DOHH2 (cell line): ENCODE data around the gene GABRB1.

Experiments
- EZH2phosphoT487 ChIP-seq: fragments of 200-600 bp; sonication (generic); IDR thresholded peaks from 2 replicates; pipeline ENCODE4 v1.6.1; 2017; ENCODE audit warnings: borderline replicate concordance, mild to moderate bottlenecking, antibody characterized with exemption, low read length, moderate library complexity, mixed read lengths
- TF ChIP-seq, protein P1 (sequence below): fragments of 200-600 bp; sonication (generic); IDR thresholded peaks from one replicate; pipeline ENCODE4 v1.5.1; 2014; ENCODE audit warnings: antibody characterized with exemption, mild to moderate bottlenecking, low read depth, low read length; ENCODE audit not compliant: poor library complexity, severe bottlenecking

DNA sequence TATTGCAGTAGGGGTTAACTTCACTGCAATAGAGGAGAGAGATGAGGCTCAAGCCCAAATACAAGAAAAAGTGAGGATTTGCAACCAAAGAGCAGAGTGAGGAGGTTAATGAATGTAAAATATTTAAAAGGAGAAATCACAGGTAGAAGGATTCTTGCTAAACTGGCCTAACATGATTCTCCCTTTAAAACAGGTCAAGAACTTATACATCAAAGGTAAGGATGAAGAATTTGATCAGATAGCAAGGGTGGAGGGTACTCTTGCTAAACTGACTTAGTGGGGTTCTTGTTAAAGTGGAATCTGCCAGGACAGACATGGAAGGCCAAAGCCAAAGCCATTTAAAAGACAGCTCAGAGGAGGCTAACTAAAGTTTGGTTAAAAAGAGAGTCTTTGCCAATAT is 193.0 kb downstream of the GABRB1 start:
- TF ChIP-seq, protein P1, sequence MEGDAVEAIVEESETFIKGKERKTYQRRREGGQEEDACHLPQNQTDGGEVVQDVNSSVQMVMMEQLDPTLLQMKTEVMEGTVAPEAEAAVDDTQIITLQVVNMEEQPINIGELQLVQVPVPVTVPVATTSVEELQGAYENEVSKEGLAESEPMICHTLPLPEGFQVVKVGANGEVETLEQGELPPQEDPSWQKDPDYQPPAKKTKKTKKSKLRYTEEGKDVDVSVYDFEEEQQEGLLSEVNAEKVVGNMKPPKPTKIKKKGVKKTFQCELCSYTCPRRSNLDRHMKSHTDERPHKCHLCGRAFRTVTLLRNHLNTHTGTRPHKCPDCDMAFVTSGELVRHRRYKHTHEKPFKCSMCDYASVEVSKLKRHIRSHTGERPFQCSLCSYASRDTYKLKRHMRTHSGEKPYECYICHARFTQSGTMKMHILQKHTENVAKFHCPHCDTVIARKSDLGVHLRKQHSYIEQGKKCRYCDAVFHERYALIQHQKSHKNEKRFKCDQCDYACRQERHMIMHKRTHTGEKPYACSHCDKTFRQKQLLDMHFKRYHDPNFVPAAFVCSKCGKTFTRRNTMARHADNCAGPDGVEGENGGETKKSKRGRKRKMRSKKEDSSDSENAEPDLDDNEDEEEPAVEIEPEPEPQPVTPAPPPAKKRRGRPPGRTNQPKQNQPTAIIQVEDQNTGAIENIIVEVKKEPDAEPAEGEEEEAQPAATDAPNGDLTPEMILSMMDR: no peak
- no peak for TF ChIP-seq EZH2phosphoT487
